Thyroid gland (tissue), 4 donors: ENCODE measurements around the gene ANKRD36.

Experiments used
- POLR2A ChIP-seq, 2 donors: fragments of 450-650 bp; IDR thresholded peaks; one replicate each; pipeline ENCODE4 v1.6.1; 2017; ENCODE audit warnings: antibody characterized with exemption in 2 of 2, mild to moderate bottlenecking in 2 of 2, moderate library complexity in 1 of 2
- TF ChIP-seq, protein P1 (sequence below), 6 experiments: fragments of 200-600 bp in 3 of 6; fragments of 450-650 bp in 3 of 6; sonication (generic) in 3 of 6; IDR thresholded peaks; one replicate each; pipeline ENCODE4 v1.5.1; 2016 to 2019; ENCODE audit warnings: antibody characterized with exemption in 6 of 6, mild to moderate bottlenecking in 2 of 6, inconsistent platforms in 1 of 6, moderate library complexity in 1 of 6

- TF ChIP-seq, protein P1, sequence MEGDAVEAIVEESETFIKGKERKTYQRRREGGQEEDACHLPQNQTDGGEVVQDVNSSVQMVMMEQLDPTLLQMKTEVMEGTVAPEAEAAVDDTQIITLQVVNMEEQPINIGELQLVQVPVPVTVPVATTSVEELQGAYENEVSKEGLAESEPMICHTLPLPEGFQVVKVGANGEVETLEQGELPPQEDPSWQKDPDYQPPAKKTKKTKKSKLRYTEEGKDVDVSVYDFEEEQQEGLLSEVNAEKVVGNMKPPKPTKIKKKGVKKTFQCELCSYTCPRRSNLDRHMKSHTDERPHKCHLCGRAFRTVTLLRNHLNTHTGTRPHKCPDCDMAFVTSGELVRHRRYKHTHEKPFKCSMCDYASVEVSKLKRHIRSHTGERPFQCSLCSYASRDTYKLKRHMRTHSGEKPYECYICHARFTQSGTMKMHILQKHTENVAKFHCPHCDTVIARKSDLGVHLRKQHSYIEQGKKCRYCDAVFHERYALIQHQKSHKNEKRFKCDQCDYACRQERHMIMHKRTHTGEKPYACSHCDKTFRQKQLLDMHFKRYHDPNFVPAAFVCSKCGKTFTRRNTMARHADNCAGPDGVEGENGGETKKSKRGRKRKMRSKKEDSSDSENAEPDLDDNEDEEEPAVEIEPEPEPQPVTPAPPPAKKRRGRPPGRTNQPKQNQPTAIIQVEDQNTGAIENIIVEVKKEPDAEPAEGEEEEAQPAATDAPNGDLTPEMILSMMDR (IDR thresholded peaks at IDR 0.05): no peak
- TF ChIP-seq POLR2A (IDR thresholded peaks at IDR 0.05): no peak
Measured at GRCh38 chr2:97210325-97210724, 97.4 kb downstream of the ANKRD36 start.
